Testis (tissue), 3 donors: Measurements from ENCODE around the gene NLRP8. TPM values are rescaled to one million over a fixed set of nuclear protein-coding genes. Genes with fewer than 3 reads are reported as not detected.

ENCODE experiments used
- DNase-seq: peaks from one replicate; pipeline ENCODE4 v3.0.0-alpha.2; 2019
- H3K27ac ChIP-seq, 2 donors: fragments of 200-600 bp; sonication (generic); one replicate each; pipeline ENCODE4 v1.5.1; 2019
- H3K27me3 ChIP-seq: fragments of 200-600 bp; sonication (generic); one replicate; pipeline ENCODE4 v1.5.1; 2019
- H3K36me3 ChIP-seq: fragments of 200-600 bp; sonication (generic); one replicate; pipeline ENCODE4 v1.5.1; 2017; ENCODE audit warnings: low read depth; ENCODE audit errors: missing control alignments
- H3K4me1 ChIP-seq: fragments of 200-600 bp; sonication (generic); one replicate; pipeline ENCODE4 v1.5.1; 2019
- H3K4me3 ChIP-seq, 2 donors: fragments of 200-600 bp; sonication (generic); one replicate each; pipeline ENCODE4 v1.5.1; 2017 to 2019
- H3K9me3 ChIP-seq: fragments of 200-600 bp; sonication (generic); one replicate; pipeline ENCODE4 v1.5.1; 2017
- POLR2A ChIP-seq: fragments of 450-650 bp; IDR thresholded peaks from one replicate; pipeline ENCODE4 v1.6.1; 2017; ENCODE audit warnings: antibody characterized with exemption, mild to moderate bottlenecking, moderate library complexity
- WGBS, 2 donors: methylation state at CpG; one replicate each; pipeline ENCODE4 v1.1.5; 2018; 5-methylcytosine and 5-hydroxymethylcytosine counted together
- intact Hi-C: fragments of 100-400 bp; cut with DNase I; formaldehyde crosslinking; loops from one replicate; pipeline ENCODE4 v1.15.1; 2023; ENCODE audit warnings: low total_unique reads
- polyA plus RNA-seq: library from polyadenylated mRNA; stranded (reverse); fragments of 350-450 nt; fragmentation: Illumina TruSeq; extraction: RNeasy Lipid Tissue Mini Kit (QIAGEN cat#74804); gene quantifications from one replicate; pipeline ENCODE4 v1.2.3, GENCODE V29; 2014; ENCODE audit warnings: low read depth, low replicate concordance; ENCODE audit not compliant: insufficient read depth
- total RNA-seq, 2 donors: library from RNA; depleted of rRNA; stranded (reverse); fragments of >200 nt; gene quantifications; one replicate each; pipeline ENCODE4 v1.2.3, GENCODE V29; 2016
- TF ChIP-seq, protein P1 (sequence below), 3 experiments: fragments of 450-650 bp in 2 of 3; fragments of 200-600 bp in 1 of 3; sonication (generic) in 1 of 3; IDR thresholded peaks; one replicate each; pipeline ENCODE4 v1.5.1; 2016 to 2019; ENCODE audit warnings: antibody characterized with exemption in 3 of 3, mild to moderate bottlenecking in 2 of 3, moderate library complexity in 1 of 3

Gene NLRP8
- total and polyA plus RNA-seq, 3 donors from 2014 or later = 0.13 to 0.56 (median 0.39) TPM

DNA sequence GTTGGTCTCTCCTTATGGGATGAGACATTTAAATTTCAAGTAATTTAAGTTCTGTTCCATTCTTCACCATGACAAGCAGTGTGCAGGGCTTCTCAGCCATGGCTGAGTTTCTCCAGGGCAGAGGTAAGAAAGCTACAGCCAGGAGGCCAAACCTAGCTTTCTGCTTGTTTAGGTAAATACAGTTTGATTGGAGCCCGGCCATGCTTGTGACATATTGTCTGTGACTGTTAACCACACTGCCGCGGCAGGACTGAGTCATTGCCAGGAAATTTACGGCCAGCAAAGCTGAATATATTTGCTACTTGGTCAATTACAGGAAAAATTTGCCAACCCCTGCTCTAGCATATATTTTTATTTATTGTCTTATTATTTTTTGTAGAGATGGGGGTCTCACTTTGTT is 10.7 kb downstream of the NLRP8 start:
- no peak for DNase-seq
- Histone ChIP-seq H3K9me3 (no peaks in the 10 kb centered on the region), H3K4me1 (no peaks in the 10 kb centered on the region), H3K27me3 (no peaks in the 10 kb centered on the region), H3K36me3 (no peaks in the 10 kb centered on the region), H3K27ac (no peak overlapping the region), H3K4me3 (no peak overlapping the region)
- intact Hi-C loops = no loop called here
- no peak for TF ChIP-seq POLR2A
- TF ChIP-seq, protein P1, sequence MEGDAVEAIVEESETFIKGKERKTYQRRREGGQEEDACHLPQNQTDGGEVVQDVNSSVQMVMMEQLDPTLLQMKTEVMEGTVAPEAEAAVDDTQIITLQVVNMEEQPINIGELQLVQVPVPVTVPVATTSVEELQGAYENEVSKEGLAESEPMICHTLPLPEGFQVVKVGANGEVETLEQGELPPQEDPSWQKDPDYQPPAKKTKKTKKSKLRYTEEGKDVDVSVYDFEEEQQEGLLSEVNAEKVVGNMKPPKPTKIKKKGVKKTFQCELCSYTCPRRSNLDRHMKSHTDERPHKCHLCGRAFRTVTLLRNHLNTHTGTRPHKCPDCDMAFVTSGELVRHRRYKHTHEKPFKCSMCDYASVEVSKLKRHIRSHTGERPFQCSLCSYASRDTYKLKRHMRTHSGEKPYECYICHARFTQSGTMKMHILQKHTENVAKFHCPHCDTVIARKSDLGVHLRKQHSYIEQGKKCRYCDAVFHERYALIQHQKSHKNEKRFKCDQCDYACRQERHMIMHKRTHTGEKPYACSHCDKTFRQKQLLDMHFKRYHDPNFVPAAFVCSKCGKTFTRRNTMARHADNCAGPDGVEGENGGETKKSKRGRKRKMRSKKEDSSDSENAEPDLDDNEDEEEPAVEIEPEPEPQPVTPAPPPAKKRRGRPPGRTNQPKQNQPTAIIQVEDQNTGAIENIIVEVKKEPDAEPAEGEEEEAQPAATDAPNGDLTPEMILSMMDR (IDR thresholded peaks at IDR 0.05) = no peak
- WGBS, 2 donors = 89% methylated on average over 4 of the region's 4 CpGs

DNA sequence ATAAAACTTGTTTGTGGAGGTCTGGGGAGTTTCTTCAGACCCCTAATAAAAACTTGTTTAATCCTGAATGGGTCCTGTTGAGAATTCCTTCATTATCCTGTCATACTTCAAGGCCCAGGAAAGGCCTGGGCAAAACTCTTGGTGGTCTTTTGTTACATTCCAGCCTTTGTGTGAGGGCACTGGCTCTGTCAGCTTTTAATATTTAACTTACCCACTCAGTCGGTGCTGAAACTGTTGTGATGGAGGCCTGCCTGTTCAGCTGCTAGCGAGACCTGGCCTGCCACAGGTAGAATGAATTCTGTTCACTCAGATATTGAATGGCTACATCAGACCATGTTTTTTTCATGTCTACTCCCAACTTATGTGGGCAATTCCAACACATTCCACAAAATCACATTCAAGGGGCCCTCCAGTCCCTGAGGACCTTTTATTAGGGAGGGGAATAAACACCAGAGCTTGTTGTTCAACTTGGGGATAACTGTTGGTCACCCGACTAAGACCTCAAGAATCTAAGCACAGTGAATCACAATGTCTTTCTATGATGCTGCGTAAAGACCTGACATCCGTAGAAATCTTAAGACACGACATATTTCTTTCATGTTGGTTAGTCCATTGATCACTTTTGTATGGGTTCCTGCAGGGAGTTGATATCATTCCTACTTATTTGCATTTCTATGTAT is 12.5 kb downstream of the NLRP8 start:
- Histone ChIP-seq H3K36me3 (no peaks in the 10 kb centered on the region), H3K4me3 (no peak overlapping the region), H3K9me3 (no peaks in the 10 kb centered on the region), H3K4me1 (no peaks in the 10 kb centered on the region), H3K27ac (no peak overlapping the region), H3K27me3 (no peaks in the 10 kb centered on the region)
- 81 to 91% methylated on average over 6 of the region's 6 CpGs for WGBS, 2 donors
- no peak for DNase-seq
- intact Hi-C loops = no loop called here
- no peak for TF ChIP-seq POLR2A
- TF ChIP-seq, protein P1 (IDR thresholded peaks at IDR 0.05) = no peak

DNA sequence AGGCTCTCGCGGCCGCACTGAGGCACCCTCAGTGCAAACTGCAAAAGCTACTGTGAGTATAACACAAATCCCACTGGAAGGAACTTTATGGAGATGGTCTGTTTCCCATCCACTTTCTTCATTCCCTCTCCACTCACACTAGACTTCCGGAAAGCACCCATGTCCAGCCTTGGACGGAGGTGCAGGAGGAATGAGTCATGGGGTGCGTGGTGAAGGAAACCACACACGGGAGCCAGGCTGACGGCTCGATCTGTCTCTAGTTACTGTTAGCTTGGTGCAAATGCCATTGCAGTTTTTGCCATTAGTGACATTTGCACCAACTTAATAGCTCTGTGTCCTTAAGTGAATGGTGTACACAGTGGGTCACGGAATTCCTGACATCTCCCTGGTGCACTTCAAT is 14.6 kb downstream of the NLRP8 start:
- H3K4me3 ChIP-seq = no peak overlapping the region
- no peaks in the 10 kb centered on the region for H3K9me3 ChIP-seq
- TF ChIP-seq, protein P1 (IDR thresholded peaks at IDR 0.05) = no peak
- no peak for TF ChIP-seq POLR2A
- intact Hi-C loops = no loop called here
- no peaks in the 10 kb centered on the region for H3K36me3 ChIP-seq
- DNase-seq = no peak
- no peaks in the 10 kb centered on the region for H3K27me3 ChIP-seq
- H3K4me1 ChIP-seq = no peaks in the 10 kb centered on the region
- H3K27ac ChIP-seq = no peak overlapping the region
- 88 to 93% methylated on average over 10 of the region's 10 CpGs for WGBS, 2 donors

DNA sequence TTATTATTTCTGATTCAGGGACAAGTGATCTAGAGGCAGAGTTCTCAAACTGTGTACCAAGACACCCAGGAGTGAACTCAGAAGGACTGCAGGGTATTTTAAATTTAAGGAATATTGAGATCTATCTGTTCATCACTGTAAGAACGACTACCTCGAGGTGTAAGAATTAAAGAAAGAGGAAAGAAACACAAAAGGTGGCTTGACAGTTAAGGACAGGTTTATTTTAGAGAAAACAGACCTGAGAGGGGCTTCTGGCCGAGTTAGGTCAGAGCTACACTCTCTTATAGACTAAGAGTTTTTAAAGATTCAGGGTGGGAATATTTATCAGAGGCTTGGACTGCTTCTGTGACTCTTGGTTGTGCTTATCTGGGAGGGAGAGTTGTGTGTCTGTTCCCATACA is 26.4 kb downstream of the NLRP8 start:
- no peak for TF ChIP-seq POLR2A
- TF ChIP-seq, protein P1 (IDR thresholded peaks at IDR 0.05) = no peak
- intact Hi-C loops = no loop called here
- DNase-seq = no peak
- H3K27me3 ChIP-seq = no peaks in the 10 kb centered on the region
- no peaks in the 10 kb centered on the region for H3K4me1 ChIP-seq
- H3K36me3 ChIP-seq = no peaks in the 10 kb centered on the region
- no peak overlapping the region for H3K4me3 ChIP-seq
- H3K9me3 ChIP-seq = no peaks in the 10 kb centered on the region
- WGBS, 2 donors = 54 to 65% methylated on average over 3 of the region's 3 CpGs
- H3K27ac ChIP-seq = no peak overlapping the region

DNA sequence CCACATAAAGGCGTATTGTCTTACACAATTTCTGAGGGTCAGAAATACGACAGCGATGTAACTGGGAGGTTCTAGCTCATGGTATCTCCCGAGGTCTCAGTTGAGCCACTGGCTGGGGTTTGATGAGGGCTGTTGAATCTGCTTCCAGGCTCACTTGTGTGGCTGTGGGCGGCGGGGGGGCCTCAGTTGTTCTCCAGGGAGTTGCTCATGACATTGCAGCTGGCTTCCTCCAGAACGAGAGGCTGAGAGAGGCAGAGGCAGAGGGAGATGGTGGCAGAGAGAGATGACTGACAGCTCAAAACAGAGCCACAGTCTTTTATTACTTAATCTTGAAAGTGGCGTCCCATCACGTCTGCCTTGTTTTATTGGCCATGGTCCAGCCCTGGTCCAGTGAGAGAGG is 32.8 kb downstream of the NLRP8 start:
- no peak overlapping the region for H3K4me3 ChIP-seq
- H3K36me3 ChIP-seq = no peaks in the 10 kb centered on the region
- TF ChIP-seq POLR2A = no peak
- TF ChIP-seq, protein P1 (IDR thresholded peaks at IDR 0.05) = no peak
- 71 to 83% methylated on average over 9 of the region's 9 CpGs for WGBS, 2 donors
- H3K27me3 ChIP-seq = no peaks in the 10 kb centered on the region
- no peak for DNase-seq
- intact Hi-C loops = no loop called here
- H3K27ac ChIP-seq = no peak overlapping the region
- no peaks in the 10 kb centered on the region for H3K9me3 ChIP-seq
- H3K4me1 ChIP-seq = no peaks in the 10 kb centered on the region
